Heart right ventricle (tissue), 16 donors: ENCODE measurements around the gene SETDB1. TPM values are rescaled to one million over a fixed set of nuclear protein-coding genes. Genes with fewer than 3 reads are reported as not detected.
A peak's percentile ranks its signal among the peaks of the same experiment; 100 is the strongest.

Source experiments
- ATAC-seq, 8 donors: fragments of 200-7000 bp; cut with Tn5 transposase; one replicate each; pipeline ENCODE4 v1.9.1; 2020; ENCODE audit warnings: mild to moderate bottlenecking in 8 of 8, moderate library complexity in 8 of 8, moderate number of reproducible peaks in 1 of 8
- DNase-seq, 2 donors: peaks; one replicate each; pipeline ENCODE4 v3.0.0-alpha.2; 2020
- H3K27ac ChIP-seq, 10 donors: fragments of 200-600 bp; sonication (generic) in 2 of 10; one replicate each; pipeline versions ENCODE4 v1.5.0 to v1.8.0; 2020 to 2022; ENCODE audit warnings: mild to moderate bottlenecking in 3 of 10
- H3K27me3 ChIP-seq, 7 donors: fragments of 200-600 bp; one replicate each; pipeline ENCODE4 v1.8.0; 2021 to 2022; ENCODE audit warnings: mild to moderate bottlenecking in 2 of 7
- H3K36me3 ChIP-seq, 9 donors: fragments of 200-600 bp; sonication (generic) in 1 of 9; one replicate each; pipeline versions ENCODE4 v1.5.0 to v1.8.0; 2020 to 2022; ENCODE audit warnings: mild to moderate bottlenecking in 2 of 9
- H3K4me1 ChIP-seq, 9 donors: fragments of 200-600 bp; sonication (generic) in 1 of 9; one replicate each; pipeline versions ENCODE4 v1.5.0 to v1.8.0; 2020 to 2022; ENCODE audit warnings: mild to moderate bottlenecking in 4 of 9
- H3K4me3 ChIP-seq, 10 donors: fragments of 200-600 bp; sonication (generic) in 2 of 10; one replicate each; pipeline versions ENCODE4 v1.5.0 to v1.8.0; 2020 to 2022; ENCODE audit warnings: mild to moderate bottlenecking in 7 of 10, moderate library complexity in 2 of 10
- H3K9me3 ChIP-seq, 11 donors: fragments of 200-600 bp in 10 of 11; sonication (generic) in 2 of 11; one replicate each; pipeline versions ENCODE4 v1.5.0 to v1.8.0; 2013 to 2022; ENCODE audit warnings: mild to moderate bottlenecking in 2 of 11, control low read depth in 1 of 11, moderate library complexity in 1 of 11
- CTCF ChIP-seq, 9 donors: fragments of 200-600 bp; sonication (generic) in 2 of 9; IDR thresholded peaks; one replicate each; pipeline versions ENCODE4 v1.5.0 to v1.8.0; 2021 to 2022; ENCODE audit warnings: antibody characterized with exemption in 9 of 9, mild to moderate bottlenecking in 5 of 9, moderate library complexity in 1 of 9
- WGBS, 2 donors: extraction: QIAGEN DNeasy Blood & Tissue Kit; methylation state at CpG; one replicate each; pipeline ENCODE4 v1.1.7; 2013; ENCODE audit warnings: inconsistent platforms in 1 of 2; 5-methylcytosine and 5-hydroxymethylcytosine counted together
- intact Hi-C, 10 donors: fragments of 100-400 bp; cut with DNase I; formaldehyde crosslinking; loops; one replicate each; pipeline versions ENCODE4 v1.11.1 to v1.14.2; 2022
- polyA plus RNA-seq, 2 donors: library from polyadenylated mRNA; stranded (reverse); fragments of 200-250 nt; gene quantifications; one replicate each; pipeline ENCODE4 v1.2.3, GENCODE V29; 2013
- total RNA-seq, 10 donors: library from RNA; stranded (reverse); fragmentation: NEBNext Ultra II Directional in 3 of 10; extraction: Animal tissue kit (Norgen Biotek cat#: 25700) in 3 of 10; gene quantifications; one replicate each; pipeline versions ENCODE4 v1.2.1 to v1.2.4, GENCODE V29; 2021 to 2023
- donor health status: Arrhythmogenic right ventricular cardiomyopathy.
- donor health status: ischemic (EF 13 %, LVEDD 7.1; RV severe dilation, severe dysfunction).
- donor health status: healthy with polysubstance abuse.
- donor health status: DM: no; HTN: yes; CAD: no.
- donor health status: DM: no; HTN: no; CAD: no.
- donor health status: ischemic (EF 25% LVEDD 6.9; RV normal size, moderate dysfunction).
- donor health status: ischemic (EF 25% LVEDD 5.7; RV mildly dilated, moderate dysfunction).
- donor health status: healthy.
- donor health status: DM: yes; HTN: yes; CAD: no.
- donor health status: Ischemic cardiomyopathy.
- donor health status: ischemic (EF 35%, LVEDD 5.7; RV mildly dilated, moderate dysfunction).
- donor health status: nonischemic (EF 11% LVEDD 7.7; RV severe dilation, severe dysfunction).
- donor health status: DM: yes; HTN: yes; CAD: no.
- donor health status: PGD.
- donor health status: ischemic (EF 29% LVEDD 5.4; RV normal size, mild dysfunction).
- donor health status: nonischemic (EF 23%, LVEDD 6.1; RV moderate dilation, normal function).

The SETDB1 gene
- total and polyA plus RNA-seq, 12 donors, result 9.1 to 23.8 (median 17.6) TPM

GRCh38 chr1:150972417-150972940 lies 46.3 kb downstream of the SETDB1 start:
- Histone ChIP-seq H3K9me3 (no peaks in the 10 kb centered on the region), H3K27ac (peak overlapping the region in 9 of 10 donors; percentile 93 to 98 (median 97)), H3K4me3 (peak overlapping the region in 9 of 10 donors; percentile 78 to 96 (median 93)), H3K27me3 (no peaks in the 10 kb centered on the region), H3K4me1 (peaks cover 25 to 63% (median 48%) of the 10 kb centered on the region in 9 donors), H3K36me3 (peaks cover 0 to 19% (median 11%) of the 10 kb centered on the region in 9 donors)
- WGBS, 2 donors, result 53 to 56% methylated on average over 4 of the region's 4 CpGs
- intact Hi-C loops, result loop anchor here in 4 of 10 donors (5.0 to 10.0 kb wide), 3 partner anchors 45 to 348 kb away; partner anchors contain the start of genes SETDB1 (in 3 of the 4), ARNT (in 2 of the 4) and ENSA (in 1 of the 4)
- ATAC-seq (no peak), DNase-seq (no peak)
- peak in 1 of 9 donors; percentile 2 for TF ChIP-seq CTCF (IDR thresholded peaks at IDR 0.05)

- H3K27ac ChIP-seq, result peak overlapping the region; percentile 93 to 98 (median 96)
- no peak for TF ChIP-seq CTCF (IDR thresholded peaks at IDR 0.05)
- DNase-seq, result peak; percentile 18 to 29
- peak in 2 of 8 donors; percentile 11 to 25 for ATAC-seq
- H3K9me3 ChIP-seq, result no peaks in the 10 kb centered on the region
- H3K4me1 ChIP-seq, result peaks cover 25 to 72% (median 48%) of the 10 kb centered on the region in 9 donors
- peaks cover 0 to 10% (median 3%) of the 10 kb centered on the region in 9 donors for H3K36me3 ChIP-seq
- 4 to 14% methylated on average over 15 of the region's 15 CpGs for WGBS, 2 donors
- H3K27me3 ChIP-seq, result no peaks in the 10 kb centered on the region
- intact Hi-C loops, result loop anchor here in 4 of 10 donors (5.0 to 10.0 kb wide), 3 partner anchors 46 to 349 kb away; partner anchors contain the start of genes SETDB1 (in 3 of the 4), ARNT (in 2 of the 4) and ENSA (in 1 of the 4)
- peak overlapping the region; percentile 40 to 96 (median 93) for H3K4me3 ChIP-seq
These were observed 47.2 kb downstream of the SETDB1 start for GRCh38 chr1:150973258-150973835.

GRCh38 chr1:150973836-150974579 lies 47.8 kb downstream of the SETDB1 start:
- H3K9me3 ChIP-seq, result no peaks in the 10 kb centered on the region
- peak overlapping the region; percentile 40 to 96 (median 93) for H3K4me3 ChIP-seq
- TF ChIP-seq CTCF (IDR thresholded peaks at IDR 0.05), result no peak
- DNase-seq (peak; percentile 20 to 51), ATAC-seq (peak; percentile 3 to 35 (median 18))
- H3K36me3 ChIP-seq, result peaks cover 0 to 4% (median 0%) of the 10 kb centered on the region in 9 donors
- WGBS, 2 donors, result 0 to 1% methylated on average over 37 to 66 of the region's 67 CpGs
- peaks cover 25 to 78% (median 49%) of the 10 kb centered on the region in 9 donors for H3K4me1 ChIP-seq
- intact Hi-C loops, result loop anchor here in 4 of 10 donors (5.0 to 10.0 kb wide), 3 partner anchors 47 to 349 kb away; partner anchors contain the start of genes SETDB1 (in 3 of the 4), ARNT (in 2 of the 4) and ENSA (in 1 of the 4)
- no peaks in the 10 kb centered on the region for H3K27me3 ChIP-seq
- H3K27ac ChIP-seq, result peak overlapping the region; percentile 93 to 98 (median 96)
